ENCODE results near the gene HAUS7. TPM values are rescaled to one million over a fixed set of nuclear protein-coding genes. Genes with fewer than 3 reads are reported as not detected.

The HAUS7 gene
- total RNA-seq, 1 experiment from 2014 or later = 29.3 TPM

- no peak for DNase-seq (ENCODE audit: low read depth)
Observed at GRCh38 chrX:153440556-153441135, 29.7 kb downstream of the HAUS7 start.

DNA sequence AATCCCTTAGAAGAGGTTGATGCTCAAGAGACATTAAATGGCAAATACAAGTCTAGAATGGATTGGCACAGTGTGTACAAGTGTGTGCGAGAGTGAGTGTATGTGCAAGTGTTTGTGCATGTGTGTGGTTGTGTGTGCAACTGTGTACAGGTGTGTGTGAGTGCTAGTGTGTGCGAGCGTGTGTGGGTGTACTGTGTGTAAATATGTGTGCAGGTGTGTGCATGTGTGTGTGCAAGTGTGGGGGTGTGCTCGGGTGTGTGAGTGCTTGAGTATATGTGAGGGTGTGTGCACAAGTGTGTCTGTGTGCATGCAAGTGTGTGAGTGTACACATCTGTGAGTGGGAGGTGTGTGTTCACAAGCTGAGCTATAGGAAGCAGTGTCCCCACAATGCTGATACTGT is 30.4 kb downstream of the HAUS7 start:
- DNase-seq (ENCODE audit: low read depth) = no peak

GRCh38 chrX:153438532-153438931 is 31.8 kb downstream of the HAUS7 start:
- no peak for DNase-seq (ENCODE audit: low read depth)

GRCh38 chrX:153435845-153436244 is 34.5 kb downstream of the HAUS7 start:
- no peak for DNase-seq (ENCODE audit: low read depth)

- no peak for DNase-seq (ENCODE audit: low read depth)
Observed at GRCh38 chrX:153434801-153435200, 35.6 kb downstream of the HAUS7 start.

DNA sequence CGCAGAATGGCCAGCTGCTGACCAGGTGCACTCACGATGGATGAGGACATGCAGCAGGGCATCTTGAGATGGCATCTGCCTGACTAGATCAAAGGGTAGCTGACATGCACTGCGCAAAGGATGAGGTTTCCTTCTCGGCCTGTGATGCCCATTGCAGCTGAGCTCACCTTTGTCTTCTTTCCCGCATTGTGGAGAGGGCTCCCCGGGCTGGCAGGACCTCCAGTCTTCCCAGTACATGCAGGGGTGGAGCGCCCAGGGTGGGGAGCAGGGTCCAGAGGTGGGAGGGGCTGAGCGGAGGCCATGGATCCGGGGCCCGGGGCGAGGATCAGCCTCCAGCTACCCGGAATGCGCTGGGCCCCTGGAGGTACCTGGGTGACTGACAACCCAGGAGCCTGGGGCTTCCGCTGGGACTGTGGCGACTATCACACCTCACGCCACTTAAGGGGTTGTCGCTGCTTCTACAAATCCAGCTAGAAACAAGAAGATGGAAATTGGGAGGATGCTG is 36.5 kb downstream of the HAUS7 start:
- DNase-seq (ENCODE audit: low read depth) = no peak

- DNase-seq (ENCODE audit: low read depth) = no peak
Observed at GRCh38 chrX:153433161-153433680, 37.2 kb downstream of the HAUS7 start.

DNA sequence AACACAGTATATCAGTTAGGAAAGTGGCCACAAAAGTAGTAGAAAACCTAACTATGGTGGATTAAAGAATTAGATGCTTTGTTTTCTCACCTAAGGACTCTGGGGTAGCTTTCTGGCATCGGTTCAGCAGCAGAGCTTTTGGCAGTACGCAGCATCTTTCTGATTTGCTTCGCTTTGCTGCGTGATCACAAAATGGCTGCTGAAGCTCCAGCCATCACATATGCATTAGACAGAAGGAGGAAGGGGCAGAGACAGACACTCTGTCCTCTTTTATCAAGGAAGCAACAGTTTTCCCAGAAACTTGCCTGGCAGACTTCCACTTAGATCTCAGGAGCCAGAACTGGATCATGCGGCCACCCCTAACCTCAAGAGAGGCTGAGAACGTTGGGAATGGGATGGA is 39.6 kb downstream of the HAUS7 start:
- DNase-seq (ENCODE audit: low read depth) = no peak

- no peak for DNase-seq (ENCODE audit: low read depth)
Observed at GRCh38 chrX:153426204-153426603, 44.2 kb downstream of the HAUS7 start.

GRCh38 chrX:153423652-153424051 is 46.7 kb downstream of the HAUS7 start:
- DNase-seq (ENCODE audit: low read depth) = no peak

DNA sequence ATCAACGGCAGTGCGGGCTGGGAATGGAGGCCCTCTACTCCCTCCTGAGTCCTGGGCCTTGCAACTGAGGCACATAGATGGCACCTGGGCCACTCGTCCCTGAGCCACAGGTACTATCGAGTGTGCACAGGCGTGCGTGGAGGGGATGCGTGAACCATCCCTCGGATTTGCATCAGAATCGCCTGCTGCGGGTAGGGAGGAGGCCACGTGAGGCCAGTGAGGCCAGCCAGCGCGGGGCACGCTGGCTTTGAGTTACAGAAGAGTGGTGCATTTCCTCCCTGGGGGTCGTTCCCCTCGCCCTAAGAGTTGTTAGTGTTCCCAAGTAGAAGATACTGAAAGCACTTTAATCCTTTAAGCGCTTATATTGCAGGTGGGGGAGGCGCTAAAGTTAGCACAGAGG is 48.5 kb downstream of the HAUS7 start:
- no peak for DNase-seq (ENCODE audit: low read depth)

DNA sequence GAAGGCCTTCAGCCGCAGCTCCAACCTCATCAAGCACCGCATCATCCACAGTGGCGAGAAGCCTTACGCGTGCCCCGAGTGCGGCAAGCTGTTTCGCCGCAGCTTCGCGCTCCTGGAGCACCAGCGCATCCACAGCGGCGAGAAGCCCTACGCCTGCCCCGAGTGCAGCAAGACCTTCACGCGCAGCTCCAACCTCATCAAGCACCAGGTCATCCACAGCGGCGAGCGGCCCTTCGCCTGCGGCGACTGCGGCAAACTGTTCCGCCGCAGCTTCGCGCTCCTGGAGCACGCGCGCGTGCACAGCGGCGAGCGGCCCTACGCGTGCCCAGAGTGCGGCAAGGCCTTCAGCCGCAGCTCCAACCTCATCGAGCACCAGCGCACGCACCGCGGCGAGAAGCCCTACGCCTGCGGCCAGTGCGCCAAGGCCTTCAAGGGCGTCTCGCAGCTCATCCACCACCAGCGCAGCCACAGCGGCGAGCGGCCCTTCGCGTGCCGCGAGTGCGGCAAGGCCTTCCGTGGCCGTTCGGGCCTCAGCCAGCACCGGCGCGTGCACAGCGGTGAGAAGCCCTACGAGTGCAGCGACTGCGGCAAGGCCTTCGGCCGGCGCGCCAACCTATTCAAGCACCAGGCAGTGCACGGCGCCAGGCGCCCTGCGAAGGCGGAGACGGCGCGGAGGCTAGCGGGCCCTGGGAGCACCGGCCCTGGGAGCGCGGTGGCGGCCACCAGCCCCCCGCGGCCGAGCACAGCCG is 49.4 kb downstream of the HAUS7 start:
- DNase-seq (ENCODE audit: low read depth) = no peak

- no peak for DNase-seq (ENCODE audit: low read depth)
Observed at GRCh38 chrX:153417637-153418036, 52.7 kb downstream of the HAUS7 start.

- DNase-seq (ENCODE audit: low read depth) = no peak
Observed at GRCh38 chrX:153416781-153417450, 53.5 kb downstream of the HAUS7 start.

GRCh38 chrX:153414856-153415510 is 55.4 kb downstream of the HAUS7 start:
- no peak for DNase-seq (ENCODE audit: low read depth)

- DNase-seq (ENCODE audit: low read depth) = no peak
Observed at GRCh38 chrX:153413731-153414130, 56.6 kb downstream of the HAUS7 start.

DNA sequence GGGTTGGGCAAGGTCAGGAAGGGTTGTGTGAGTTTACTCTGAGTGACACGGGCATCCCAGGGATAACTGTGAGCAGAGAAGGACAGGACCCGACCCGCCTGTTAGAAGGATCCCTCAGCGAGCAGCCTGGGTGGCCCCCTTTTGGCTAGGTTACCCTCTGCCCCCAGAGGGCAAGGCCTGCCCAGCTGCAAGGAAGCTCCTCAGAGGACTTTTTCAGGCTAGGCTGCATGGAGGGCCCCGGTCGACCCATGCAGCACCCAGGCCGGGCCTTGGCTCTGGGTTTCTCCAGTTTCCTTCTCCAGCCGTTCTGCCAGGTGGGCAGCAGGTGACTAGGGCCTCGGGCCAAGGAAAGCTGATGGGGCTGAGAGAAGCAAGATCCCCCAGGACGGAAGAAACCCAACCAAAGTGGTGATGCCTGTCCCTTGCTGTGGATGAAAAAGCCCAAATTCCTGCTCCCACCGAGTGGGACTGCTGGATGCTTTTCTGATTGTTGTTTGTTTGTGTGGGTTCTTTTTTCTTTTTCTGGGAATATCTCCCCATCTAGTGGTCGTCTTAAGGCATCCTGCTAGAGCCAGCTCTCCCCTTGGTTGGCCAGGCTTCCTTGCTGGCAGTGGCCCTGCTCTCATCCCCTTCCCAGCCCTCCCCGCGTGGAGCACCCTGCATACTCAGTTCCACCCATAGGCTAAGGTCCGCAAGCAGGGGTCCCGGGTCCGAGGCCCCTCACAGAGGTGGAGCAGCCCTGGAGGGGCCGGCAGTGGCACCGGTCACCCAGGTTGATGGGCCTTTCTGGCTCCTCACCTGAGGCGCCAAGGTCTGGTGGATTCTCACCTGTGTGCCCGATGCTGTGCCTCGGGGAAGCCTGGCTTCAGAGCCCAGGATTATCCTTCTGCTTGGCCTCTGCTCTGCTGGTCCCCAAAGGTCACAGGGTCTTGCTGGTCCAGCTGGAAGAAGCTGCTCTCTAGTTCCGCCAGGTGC is 57.3 kb downstream of the HAUS7 start:
- no peak for DNase-seq (ENCODE audit: low read depth)

- DNase-seq (ENCODE audit: low read depth) = no peak
Observed at GRCh38 chrX:153411988-153412574, 58.3 kb downstream of the HAUS7 start.

- DNase-seq (ENCODE audit: low read depth) = no peak
Observed at GRCh38 chrX:153411255-153411987, 59.0 kb downstream of the HAUS7 start, which contains the start of gene ZFP92. Gene ZFP92, plus strand, starts transcription at chrX:153411472. Its CDS starts 6,851 bp downstream, at chrX:153418323.

- no peak for DNase-seq (ENCODE audit: low read depth)
Observed at GRCh38 chrX:153410888-153411254, 59.5 kb downstream of the HAUS7 start.
